UCSD-AML1 (cell line): Measurements from ENCODE around the gene S1PR1.

Source experiments
- DNase-seq: peaks from one replicate; lab custom pipeline; 2025; ENCODE audit not compliant: unreplicated experiment; lab: John Stamatoyannopoulos, UW

The S1PR1 gene

DNA sequence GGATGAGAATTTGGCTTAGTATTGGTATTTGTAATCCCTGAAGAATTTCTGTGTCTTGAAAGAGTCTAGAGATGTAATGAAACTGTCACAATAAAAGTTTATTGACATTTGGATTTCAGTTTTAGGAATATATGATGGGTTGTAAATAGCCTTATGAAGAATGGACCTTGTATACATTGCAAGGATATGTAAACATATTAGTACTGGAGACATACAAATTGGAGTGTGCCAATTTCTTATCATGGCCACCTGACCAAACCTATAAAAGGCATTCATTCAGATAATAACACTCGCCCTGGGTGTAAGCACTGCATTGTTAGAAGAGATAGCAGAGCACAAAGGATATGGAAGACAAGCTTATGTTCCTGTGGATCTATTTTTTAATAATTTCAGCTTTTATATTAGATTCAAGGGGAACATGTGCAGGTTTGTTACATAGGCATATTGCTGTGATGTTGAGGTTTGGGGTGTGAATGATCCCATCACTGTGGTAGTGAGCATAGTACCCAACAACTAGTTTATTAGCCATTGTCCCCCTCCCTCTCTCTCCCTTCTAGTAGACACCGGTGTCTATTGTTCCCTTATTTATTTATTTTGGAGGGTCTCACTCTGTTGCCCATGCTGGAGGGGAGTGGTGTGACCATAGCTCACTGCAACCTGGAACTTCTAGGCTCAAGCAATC lies 8.6 kb downstream of the S1PR1 start:
- no peak for DNase-seq

GRCh38 chr1:101247404-101248287 lies 10.8 kb downstream of the S1PR1 start:
- DNase-seq: no peak

GRCh38 chr1:101250222-101250621 lies 13.4 kb downstream of the S1PR1 start:
- DNase-seq: no peak

- DNase-seq: no peak
These were observed 13.9 kb downstream of the S1PR1 start for GRCh38 chr1:101250656-101251272.

DNA sequence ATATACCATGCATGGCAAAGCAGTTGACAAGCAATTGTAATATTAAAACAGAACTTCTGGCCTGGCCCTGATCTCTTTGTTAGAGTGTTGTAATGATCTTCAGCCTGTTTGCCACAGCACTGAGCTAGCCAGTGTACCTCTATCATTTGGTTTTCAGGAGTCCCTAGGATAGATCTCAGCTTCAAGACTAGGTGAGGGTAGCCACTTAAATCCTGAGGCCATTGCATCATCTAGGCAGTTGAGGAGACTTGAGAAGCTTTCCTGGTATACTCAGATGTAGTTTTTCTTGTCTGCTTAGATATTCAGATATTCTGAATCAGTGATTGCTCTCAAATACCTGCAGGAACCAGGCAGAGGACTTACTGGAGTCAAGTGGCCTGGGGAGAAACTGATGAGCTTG lies 14.7 kb downstream of the S1PR1 start:
- DNase-seq: no peak

GRCh38 chr1:101253976-101254674 lies 17.3 kb downstream of the S1PR1 start:
- no peak for DNase-seq

GRCh38 chr1:101257500-101258325 lies 20.9 kb downstream of the S1PR1 start:
- DNase-seq: peak; percentile 71

DNA sequence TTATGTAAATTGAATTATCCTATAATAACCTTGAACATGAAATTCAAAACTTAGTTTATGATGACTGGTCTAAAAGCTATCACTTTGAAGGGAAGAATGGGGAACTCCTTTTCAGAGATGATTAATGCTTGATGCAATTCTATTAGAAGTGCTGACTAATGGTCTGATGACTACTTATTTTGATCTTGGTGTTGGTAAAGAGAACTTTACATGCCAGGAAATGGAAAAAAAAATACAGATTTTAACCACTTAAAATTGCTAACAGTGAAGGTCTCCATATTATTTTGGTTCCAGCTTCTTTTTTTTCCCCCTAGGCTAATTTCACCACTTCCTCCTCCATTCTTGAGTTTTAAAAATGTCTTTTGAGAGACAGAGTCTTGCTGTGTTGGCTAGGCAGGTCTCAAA lies 22.9 kb downstream of the S1PR1 start:
- no peak for DNase-seq

GRCh38 chr1:101260556-101261350 lies 23.9 kb downstream of the S1PR1 start:
- DNase-seq: no peak

GRCh38 chr1:101261623-101262022 lies 24.8 kb downstream of the S1PR1 start:
- no peak for DNase-seq

GRCh38 chr1:101262060-101262459 lies 25.2 kb downstream of the S1PR1 start:
- no peak for DNase-seq

DNA sequence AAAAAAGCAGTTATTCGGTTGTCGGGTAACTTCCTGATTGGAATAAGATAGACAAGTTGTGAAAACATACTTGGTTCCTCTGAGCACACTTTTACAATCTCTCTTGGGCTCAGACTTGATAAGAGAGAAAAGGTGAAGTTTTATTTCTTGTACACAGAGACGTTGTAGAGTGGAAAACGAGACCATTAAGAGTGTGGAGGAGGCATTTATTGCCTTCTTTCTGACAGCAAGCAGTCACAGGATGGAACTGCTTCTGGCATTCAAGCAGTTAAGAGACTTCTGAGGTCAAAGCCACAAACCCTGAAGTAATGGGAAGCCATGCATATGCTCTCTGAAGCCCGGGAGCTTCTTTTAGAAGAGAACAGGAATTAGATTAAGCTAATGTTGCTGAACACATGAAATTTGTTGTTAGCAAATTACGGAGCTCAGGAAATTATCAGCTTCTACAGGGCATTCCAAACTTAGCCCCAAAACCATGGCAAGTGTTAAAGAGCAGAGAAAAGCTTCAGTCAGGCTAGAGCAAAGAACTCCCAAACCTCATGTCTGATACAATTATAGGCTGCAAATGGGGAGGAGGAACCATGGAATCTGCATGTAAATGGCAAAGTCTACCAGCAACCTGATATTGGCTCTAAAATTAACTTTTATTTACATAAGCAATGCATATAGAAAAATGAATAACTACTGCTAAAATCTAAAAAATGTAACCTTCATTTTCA lies 26.0 kb downstream of the S1PR1 start:
- peak; percentile 10 for DNase-seq

- no peak for DNase-seq
These were observed 27.9 kb downstream of the S1PR1 start for GRCh38 chr1:101264697-101265096.

DNA sequence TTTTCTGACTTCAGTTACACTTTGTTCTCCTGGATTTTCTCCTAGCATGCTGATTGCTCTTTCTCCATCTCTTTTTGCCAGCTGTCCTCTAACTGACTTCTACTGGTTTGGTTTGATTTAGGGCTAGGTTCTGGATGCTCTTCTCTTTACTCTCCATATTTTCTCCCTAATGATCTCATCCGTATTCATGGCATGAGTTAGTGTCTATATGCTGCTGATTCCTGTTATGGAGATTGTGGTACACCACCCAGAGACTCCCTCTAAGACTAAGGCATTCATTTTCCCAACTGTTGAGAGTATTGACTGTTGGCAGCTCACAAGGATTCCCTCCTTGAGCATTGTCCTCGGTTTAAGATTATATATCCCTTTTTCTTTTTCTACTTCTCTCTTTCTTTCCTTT lies 28.9 kb downstream of the S1PR1 start:
- no peak for DNase-seq

GRCh38 chr1:101267082-101267481 lies 30.3 kb downstream of the S1PR1 start:
- DNase-seq: no peak

DNA sequence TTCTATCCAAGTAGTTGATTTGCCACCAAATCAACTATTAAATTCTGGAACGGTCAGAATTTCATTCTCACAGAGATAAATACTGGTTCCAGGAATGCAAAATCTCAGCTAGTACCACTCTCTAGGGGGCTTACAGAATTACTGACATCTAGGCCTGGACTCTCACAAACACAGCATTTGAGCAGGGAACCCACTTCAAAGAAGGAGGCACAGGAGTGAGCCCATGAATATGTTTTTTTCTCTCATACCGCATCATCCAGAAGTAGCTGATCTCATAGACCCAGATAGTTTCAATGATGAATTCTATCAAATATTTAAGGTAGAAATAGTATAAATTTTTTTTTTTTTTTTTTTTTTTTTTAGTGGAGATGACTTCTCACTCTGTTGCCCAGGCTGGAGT lies 32.1 kb downstream of the S1PR1 start:
- DNase-seq: no peak

GRCh38 chr1:101275672-101276071 lies 38.9 kb downstream of the S1PR1 start:
- DNase-seq: no peak

DNA sequence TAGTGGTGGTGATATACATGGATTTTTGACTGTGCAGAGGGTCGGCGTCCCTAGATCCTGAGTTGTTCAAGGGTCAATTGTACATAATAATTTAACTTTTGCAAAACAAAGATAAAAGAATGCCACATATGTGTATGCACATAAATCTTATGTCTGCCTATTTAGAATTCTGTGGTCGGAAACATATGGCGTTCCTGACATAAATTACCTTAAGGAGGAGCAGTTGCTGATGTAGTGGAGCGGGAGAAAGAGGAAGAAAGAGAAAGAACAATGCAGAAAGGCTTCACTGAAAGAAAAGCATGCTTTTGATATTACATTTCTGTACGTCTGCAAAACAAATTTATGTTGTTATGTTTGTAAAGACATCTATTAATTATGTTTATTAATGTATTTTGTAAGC lies 40.0 kb downstream of the S1PR1 start:
- DNase-seq: no peak

GRCh38 chr1:101278238-101278637 lies 41.4 kb downstream of the S1PR1 start:
- DNase-seq: no peak
